Measurements from ENCODE around the gene RAB5A. TPM values are rescaled to one million over a fixed set of nuclear protein-coding genes. Genes with fewer than 3 reads are reported as not detected.

RAB5A gene
- total RNA-seq (63.8 and 66.9 TPM in 2 replicates), polyA plus RNA-seq (17.9 and 20.6 TPM in 2 replicates), polyA minus RNA-seq (19.1 and 28.6 TPM in 2 replicates), Bru-seq, nascent RNA (percentile 94 among the genes with signal in this experiment), BruChase-seq, experiment 1, labeled RNA remaining after a 6-hour chase (percentile 92 among the genes with signal in this experiment), BruChase-seq, experiment 2, labeled RNA remaining after a 2-hour chase (percentile 93 among the genes with signal in this experiment)
- polyA plus RNA-seq (2011; cell fraction: cytosol; rRNA removed): 32.5 and 36.3 TPM in 2 replicates
- 22.6 and 25.0 TPM in 2 replicates for polyA plus RNA-seq (2011; cell fraction: nucleus; rRNA removed)
- 44.2 and 54.4 TPM in 2 replicates for polyA plus RNA-seq (2012)
- polyA minus RNA-seq (2011; cell fraction: cytosol; rRNA and poly(A)+ RNA removed): 30.6 TPM
- polyA minus RNA-seq (2011; cell fraction: nucleus; rRNA and poly(A)+ RNA removed): 39.8 and 59.0 TPM in 2 replicates
- long read RNA-seq, transcript RAB5A-201 (6 exons, 2,536 nt): major isoform, 213 of 233 reads
- long read RNA-seq, partial matches to known transcripts: 8 of 233 reads
- long read RNA-seq, other reads (novel, unspliced or antisense): 8 of 233 reads

- no peaks in the 10 kb centered on the region for H3K9me1 ChIP-seq (replicated peaks; ENCODE audit: control insufficient read depth, extremely low read depth, insufficient read depth, low read length)
- ChIA-PET POLR2A (interaction anchor here (1.2 kb wide), 1 partner anchor 58 kb away, joined by 3 read pairs; no protein-coding TSS in a partner anchor), CTCF (interaction anchor here (0.6 kb wide), 1 partner anchor 81 kb away, joined by 3 read pairs; no protein-coding TSS in a partner anchor)
- peaks cover 47% of the 10 kb centered on the region for H3K79me2 ChIP-seq (ENCODE audit: control insufficient read depth, insufficient read depth, low read length)
- H3K4me1 ChIP-seq (ENCODE audit: control insufficient read depth, extremely low read depth, insufficient read depth, low read length): peaks cover 23% of the 10 kb centered on the region
- dilution Hi-C loops (cut with MboI; ENCODE audit: extremely low pct_ligation_motif_present, low sequenced_read_pairs) (no loop called here), intact Hi-C loops (cut with micrococcal nuclease) (loop anchor here (1.0 to 5.0 kb wide), 8 partner anchors 58 to 1725 kb away; partner anchors contain the start of gene SGO1)
- H3K4me3 ChIP-seq (replicated peaks in 1 of 3; ENCODE audit: insufficient read depth in 1 of 3, low read depth in 1 of 3, low read length in 3 of 3): peak within 1 kb of the TSS; percentile 88 to 100 (median 93)
- H2AFZ ChIP-seq (ENCODE audit: low read depth, low read length): peak within 1 kb of the TSS; percentile 91
- DNase-seq (ENCODE audit: low read depth, low spot score) (peak; percentile 99), FAIRE-seq (peak; percentile 94)
- peak within 1 kb of the TSS; percentile 97 for H3K9ac ChIP-seq (replicated peaks; ENCODE audit: extremely low read depth, insufficient read depth, low read length)
- peak within 1 kb of the TSS; percentile 97 for H3K27ac ChIP-seq (ENCODE audit: insufficient read depth, low read depth, low read length)
- no peaks in the 10 kb centered on the region for H3K27me3 ChIP-seq (ENCODE audit: control insufficient read depth in 2 of 2, insufficient read depth in 2 of 2, low read length in 2 of 2)
- no peaks in the 10 kb centered on the region for H4K20me1 ChIP-seq (replicated peaks; ENCODE audit: control insufficient read depth, extremely low read depth, insufficient read depth, low read length)
- H3K36me3 ChIP-seq (ENCODE audit: control insufficient read depth in 2 of 2, extremely low read depth in 1 of 2, insufficient read depth in 2 of 2, low read length in 2 of 2): peaks cover 2 to 6% of the 10 kb centered on the region in 2 experiments
- no peaks in the 10 kb centered on the region for H3K9me3 ChIP-seq (replicated peaks; ENCODE audit: control insufficient read depth, insufficient read depth, low read length)
- TF ChIP-seq POLR2AphosphoS5 (IDR thresholded peaks at IDR 0.05; ENCODE audit: insufficient read depth, low read depth, low read length) (peak; percentile 46), FOS (IDR thresholded peaks at IDR 0.05; ENCODE audit: borderline replicate concordance, insufficient read depth, low read length) (no peak), EZH2 (IDR thresholded peaks at IDR 0.05; ENCODE audit: borderline replicate concordance, low read depth, low read length, severe bottlenecking) (no peak), CTCF (IDR thresholded peaks at IDR 0.05; ENCODE audit: extremely low read depth in 1 of 2, insufficient read depth in 1 of 2, low read depth in 1 of 2, low read length in 2 of 2) (no peak), POLR2A (IDR thresholded peaks at IDR 0.05; ENCODE audit: low read depth, low read length) (peak; percentile 80), MAX (IDR thresholded peaks at IDR 0.05; ENCODE audit: insufficient read depth, insufficient read length) (peak; percentile 79), GATA2 (IDR thresholded peaks at IDR 0.05; ENCODE audit: insufficient read depth, insufficient read length, low read depth, low read length) (no peak), JUN (IDR thresholded peaks at IDR 0.05; ENCODE audit: borderline replicate concordance, insufficient read depth, insufficient read length, low read depth) (no peak), MYC (IDR thresholded peaks at IDR 0.05; ENCODE audit: low read depth, low read length) (no peak)
- H3K4me2 ChIP-seq (ENCODE audit: insufficient read depth, low read length): peak within 1 kb of the TSS; percentile 99
- no TSS peak for BruUV-seq (replicated peaks)
Measured at GRCh38 chr3:19946832-19947548, at the start of gene RAB5A. Gene RAB5A (plus strand): TSS chr3:19947097. CDS start chr3:19950899, 3,802 bp downstream.

Measured in endothelial cell of umbilical vein (primary cell).